ENCODE results near the gene CRLF3. TPM values are rescaled to one million over a fixed set of nuclear protein-coding genes. Genes with fewer than 3 reads are reported as not detected.
"Not testable (repeated sequence)": the region's sequence is repeated elsewhere in the genome, so short reads cannot be mapped to it uniquely, and the experiment has no call there.

Gene CRLF3
- polyA plus RNA-seq, 2 donors: 9.3 to 10.9 TPM

DNA sequence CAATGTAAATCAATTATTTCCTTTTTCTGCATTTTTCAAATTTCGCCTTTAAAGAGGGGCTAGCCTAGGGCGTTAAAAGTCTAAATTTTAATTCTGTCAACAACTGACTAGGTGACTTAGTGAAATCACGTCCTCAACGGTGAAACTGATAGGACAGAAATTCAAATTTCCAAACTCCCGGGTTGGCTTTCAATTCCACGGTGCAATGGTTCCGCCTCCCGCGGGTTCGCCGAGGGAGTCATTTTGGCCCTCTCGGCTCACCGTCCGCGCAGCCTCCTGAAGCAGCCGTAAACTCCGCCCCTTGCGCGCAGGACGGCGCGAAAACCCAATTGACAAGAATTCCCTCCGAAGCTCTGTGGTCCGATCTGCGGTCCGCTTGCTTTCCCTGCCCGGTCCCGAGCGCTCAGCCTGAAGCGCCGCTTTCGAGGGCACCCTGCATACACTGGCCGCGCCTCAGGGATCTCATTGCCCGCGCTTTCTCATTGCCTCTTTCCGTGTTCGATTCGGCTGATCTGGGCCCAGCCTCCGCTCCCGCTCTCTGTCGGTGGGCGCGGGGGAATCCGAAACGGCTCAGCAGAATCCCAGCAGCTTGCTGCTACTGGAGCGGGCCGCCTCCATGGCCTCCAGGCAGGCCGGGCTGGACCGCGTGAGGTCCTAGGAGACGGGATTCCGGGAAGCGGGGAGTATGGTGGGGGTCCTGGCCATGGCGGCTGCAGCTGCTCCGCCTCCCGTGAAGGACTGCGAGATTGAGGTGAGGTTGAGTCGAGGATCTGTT, 7.4 kb upstream of the CRLF3 start, which contains the start of gene ATAD5:
Gene ATAD5 (plus strand): TSS at position 304 of the 775 bp plus-strand sequence. CDS start 382 bp downstream, at position 686.
- Histone ChIP-seq H3K27me3 (ENCODE audit: control insufficient read depth in 1 of 2, insufficient read depth in 2 of 2, low read length in 2 of 2) (no peaks in the 10 kb centered on the region), H3K4me1 (ENCODE audit: control insufficient read depth in 2 of 2, insufficient read depth in 2 of 2, low read length in 1 of 2) (no peaks in the 10 kb centered on the region), H3K36me3 (ENCODE audit: control insufficient read depth in 2 of 2, insufficient read depth in 2 of 2, low read length in 1 of 2) (no peaks in the 10 kb centered on the region), H3K4me3 (ENCODE audit: low read depth in 1 of 2, low read length in 2 of 2) (peak within 1 kb of the TSS; percentile 74 to 90), H3K27ac (ENCODE audit: low read depth in 2 of 2, low read length in 1 of 2) (peak within 1 kb of the TSS in 1 of 2 donors; percentile 34), H3K9me3 (ENCODE audit: control insufficient read depth in 2 of 2, insufficient read depth in 1 of 2, low read depth in 1 of 2, low read length in 1 of 2) (peaks cover 0 to 2% of the 10 kb centered on the region in 2 donors)
- WGBS, 2 donors: 1% methylated on average over 59 of the region's 59 CpGs

DNA sequence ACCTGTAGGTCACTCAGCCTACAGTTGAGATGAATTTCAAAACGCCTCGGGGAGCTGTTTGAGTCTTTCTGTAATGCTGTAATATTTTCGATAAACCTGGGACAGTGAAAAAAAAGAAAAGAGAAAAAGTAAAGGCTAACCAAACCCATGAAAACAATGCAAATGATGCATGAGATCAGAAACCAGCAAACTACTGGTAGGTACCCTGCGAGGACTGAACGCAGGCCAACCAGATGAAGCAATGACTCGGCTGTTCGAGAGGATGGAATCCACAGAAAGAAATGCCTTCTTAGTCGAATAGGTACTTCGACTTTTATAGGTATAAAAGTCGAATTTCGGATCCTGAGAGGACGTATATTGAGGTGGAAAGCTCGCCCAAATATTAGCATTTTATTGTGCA, 6.8 kb upstream of the CRLF3 start:
- peaks cover 0 to 2% of the 10 kb centered on the region in 2 donors for H3K9me3 ChIP-seq (ENCODE audit: control insufficient read depth in 2 of 2, insufficient read depth in 1 of 2, low read depth in 1 of 2, low read length in 1 of 2)
- WGBS, 2 donors: 23 to 24% methylated on average over 13 of the region's 13 CpGs
- no peaks in the 10 kb centered on the region for H3K36me3 ChIP-seq (ENCODE audit: control insufficient read depth in 2 of 2, insufficient read depth in 2 of 2, low read length in 1 of 2)
- peak overlapping the region in 1 of 2 donors; percentile 90 for H3K4me3 ChIP-seq (ENCODE audit: low read depth in 1 of 2, low read length in 2 of 2)
- no peaks in the 10 kb centered on the region for H3K27me3 ChIP-seq (ENCODE audit: control insufficient read depth in 1 of 2, insufficient read depth in 2 of 2, low read length in 2 of 2)
- H3K4me1 ChIP-seq (ENCODE audit: control insufficient read depth in 2 of 2, insufficient read depth in 2 of 2, low read length in 1 of 2): no peaks in the 10 kb centered on the region
- H3K27ac ChIP-seq (ENCODE audit: low read depth in 2 of 2, low read length in 1 of 2): peak overlapping the region in 1 of 2 donors; percentile 19

DNA sequence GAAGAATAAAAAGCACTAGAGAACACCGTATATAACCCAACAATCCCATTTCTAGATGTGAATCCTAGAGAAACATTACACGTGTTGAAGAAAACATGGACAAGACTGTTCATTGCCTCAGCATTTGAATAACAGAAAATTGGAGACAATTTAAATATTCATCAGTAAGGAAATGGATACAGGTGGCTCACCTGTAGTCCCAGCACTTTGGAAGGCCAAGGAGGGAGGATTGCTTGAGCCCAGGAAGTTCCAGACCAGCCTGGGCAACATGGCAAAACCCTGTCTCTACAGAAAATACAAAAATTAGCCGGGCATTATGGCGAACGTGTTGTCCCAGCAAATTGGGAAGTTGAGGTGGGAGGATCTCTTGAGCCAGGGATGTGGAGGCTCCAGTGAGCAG, 4.5 kb upstream of the CRLF3 start:
- no peaks in the 10 kb centered on the region for H3K36me3 ChIP-seq (ENCODE audit: control insufficient read depth in 2 of 2, insufficient read depth in 2 of 2, low read length in 1 of 2)
- H3K27me3 ChIP-seq (ENCODE audit: control insufficient read depth in 1 of 2, insufficient read depth in 2 of 2, low read length in 2 of 2): no peaks in the 10 kb centered on the region
- WGBS, 2 donors: 81% methylated on average over 5 of the region's 5 CpGs
- H3K4me1 ChIP-seq (ENCODE audit: control insufficient read depth in 2 of 2, insufficient read depth in 2 of 2, low read length in 1 of 2): peaks cover 0 to 4% of the 10 kb centered on the region in 2 donors
- peaks cover 0 to 2% of the 10 kb centered on the region in 2 donors for H3K9me3 ChIP-seq (ENCODE audit: control insufficient read depth in 2 of 2, insufficient read depth in 1 of 2, low read depth in 1 of 2, low read length in 1 of 2)
- H3K27ac ChIP-seq (ENCODE audit: low read depth in 2 of 2, low read length in 1 of 2): no peak overlapping the region
- no peak overlapping the region for H3K4me3 ChIP-seq (ENCODE audit: low read depth in 1 of 2, low read length in 2 of 2)

DNA sequence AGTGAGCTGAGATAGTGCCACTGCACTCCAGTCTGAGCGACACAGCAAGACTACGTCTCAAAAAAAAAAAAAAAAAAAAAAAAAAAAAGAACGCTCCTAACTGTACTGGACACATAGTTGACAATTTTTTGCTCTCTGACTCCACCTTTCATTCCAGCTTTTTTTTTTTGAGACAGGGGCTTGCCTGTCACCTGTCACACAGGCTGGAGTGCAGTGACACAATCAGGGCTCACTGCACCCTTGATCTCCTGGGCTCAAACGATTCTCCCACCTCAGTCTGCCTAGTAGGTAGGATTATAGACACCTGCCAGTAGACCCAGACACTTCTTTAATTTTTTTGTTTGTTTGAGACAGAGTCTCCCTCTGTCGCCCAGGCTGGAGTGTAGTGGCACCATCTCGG, 2.6 kb upstream of the CRLF3 start:
- H3K9me3 ChIP-seq (ENCODE audit: control insufficient read depth in 2 of 2, insufficient read depth in 1 of 2, low read depth in 1 of 2, low read length in 1 of 2): peaks cover 0 to 1% of the 10 kb centered on the region in 2 donors
- no peak overlapping the region for H3K27ac ChIP-seq (ENCODE audit: low read depth in 2 of 2, low read length in 1 of 2)
- H3K4me3 ChIP-seq (ENCODE audit: low read depth in 1 of 2, low read length in 2 of 2): no peak overlapping the region
- WGBS, 2 donors: 85 to 93% methylated on average over 6 of the region's 6 CpGs
- no peaks in the 10 kb centered on the region for H3K27me3 ChIP-seq (ENCODE audit: control insufficient read depth in 1 of 2, insufficient read depth in 2 of 2, low read length in 2 of 2)
- H3K4me1 ChIP-seq (ENCODE audit: control insufficient read depth in 2 of 2, insufficient read depth in 2 of 2, low read length in 1 of 2): peaks cover 0 to 4% of the 10 kb centered on the region in 2 donors
- H3K36me3 ChIP-seq (ENCODE audit: control insufficient read depth in 2 of 2, insufficient read depth in 2 of 2, low read length in 1 of 2): no peaks in the 10 kb centered on the region

DNA sequence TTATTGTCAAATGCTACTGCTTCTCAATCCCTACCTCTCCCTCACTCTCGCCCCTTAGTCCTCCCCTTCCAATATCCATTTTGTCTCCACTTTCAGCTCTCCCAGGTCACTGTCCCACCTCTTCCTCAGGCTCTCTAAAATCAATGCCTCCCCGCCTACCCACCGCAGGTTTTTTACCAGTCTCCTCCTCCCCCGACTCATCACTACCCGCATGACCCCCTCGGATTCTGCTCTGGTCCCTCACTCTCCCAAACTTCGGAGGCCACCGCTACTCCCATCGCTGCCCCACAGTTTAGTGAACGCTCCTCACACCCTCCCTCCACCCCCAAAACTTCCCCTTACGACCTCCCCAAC, 513 bp downstream of the CRLF3 start:
- peaks cover 0 to 4% of the 10 kb centered on the region in 2 donors for H3K4me1 ChIP-seq (ENCODE audit: control insufficient read depth in 2 of 2, insufficient read depth in 2 of 2, low read length in 1 of 2)
- 0 to 1% methylated on average over 11 of the region's 11 CpGs for WGBS, 2 donors
- H3K36me3 ChIP-seq (ENCODE audit: control insufficient read depth in 2 of 2, insufficient read depth in 2 of 2, low read length in 1 of 2): no peaks in the 10 kb centered on the region
- no peaks in the 10 kb centered on the region for H3K9me3 ChIP-seq (ENCODE audit: control insufficient read depth in 2 of 2, insufficient read depth in 1 of 2, low read depth in 1 of 2, low read length in 1 of 2)
- no peaks in the 10 kb centered on the region for H3K27me3 ChIP-seq (ENCODE audit: control insufficient read depth in 1 of 2, insufficient read depth in 2 of 2, low read length in 2 of 2)
- peak overlapping the region; percentile 86 to 94 for H3K27ac ChIP-seq (ENCODE audit: low read depth in 2 of 2, low read length in 1 of 2)
- H3K4me3 ChIP-seq (ENCODE audit: low read depth in 1 of 2, low read length in 2 of 2): peak overlapping the region; percentile 73 to 100

DNA sequence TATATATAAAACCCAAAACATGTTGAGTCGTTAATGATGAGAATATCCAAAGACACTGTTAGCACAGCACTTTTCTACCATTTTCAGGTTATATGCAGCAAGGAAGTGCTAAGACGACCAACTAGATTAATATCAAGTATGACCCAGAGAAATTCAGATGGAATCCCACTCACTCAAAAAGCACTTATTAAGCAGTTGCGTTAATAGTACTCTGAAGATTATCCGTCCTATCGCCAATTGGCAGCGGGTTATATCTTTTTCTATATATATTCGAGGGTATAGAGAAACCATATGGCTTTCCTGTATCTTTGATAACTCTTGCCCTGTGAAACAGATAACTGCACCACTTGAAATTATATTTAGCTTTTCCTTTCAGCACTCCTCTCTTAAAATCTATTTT, 1.1 kb downstream of the CRLF3 start:
- 40 to 43% methylated on average over 7 of the region's 7 CpGs for WGBS, 2 donors
- no peaks in the 10 kb centered on the region for H3K27me3 ChIP-seq (ENCODE audit: control insufficient read depth in 1 of 2, insufficient read depth in 2 of 2, low read length in 2 of 2)
- no peaks in the 10 kb centered on the region for H3K36me3 ChIP-seq (ENCODE audit: control insufficient read depth in 2 of 2, insufficient read depth in 2 of 2, low read length in 1 of 2)
- no peak overlapping the region for H3K27ac ChIP-seq (ENCODE audit: low read depth in 2 of 2, low read length in 1 of 2)
- peak overlapping the region in 1 of 2 donors; percentile 73 for H3K4me3 ChIP-seq (ENCODE audit: low read depth in 1 of 2, low read length in 2 of 2)
- no peaks in the 10 kb centered on the region for H3K9me3 ChIP-seq (ENCODE audit: control insufficient read depth in 2 of 2, insufficient read depth in 1 of 2, low read depth in 1 of 2, low read length in 1 of 2)
- H3K4me1 ChIP-seq (ENCODE audit: control insufficient read depth in 2 of 2, insufficient read depth in 2 of 2, low read length in 1 of 2): peaks cover 0 to 4% of the 10 kb centered on the region in 2 donors

DNA sequence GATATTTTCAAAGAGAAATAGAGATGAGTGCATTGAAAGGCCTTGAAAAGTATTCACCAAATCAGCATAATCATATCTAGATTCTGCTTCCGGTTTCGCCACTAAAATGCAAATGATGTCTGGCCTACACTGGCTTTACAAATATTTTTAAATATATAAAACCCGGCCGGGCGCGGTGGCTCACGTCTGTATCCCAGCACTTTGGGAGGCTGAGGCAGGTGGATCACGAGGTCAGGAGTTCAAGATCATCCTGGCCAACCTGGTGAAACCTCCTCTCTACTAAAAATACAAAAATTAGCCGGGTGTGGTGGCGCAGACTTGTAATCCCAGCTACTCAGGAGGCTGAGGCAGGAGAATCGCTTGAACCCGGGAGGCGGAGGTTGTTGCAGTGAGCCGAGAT, 1.6 kb downstream of the CRLF3 start:
- H3K36me3 ChIP-seq (ENCODE audit: control insufficient read depth in 2 of 2, insufficient read depth in 2 of 2, low read length in 1 of 2); H3K27ac ChIP-seq (ENCODE audit: low read depth in 2 of 2, low read length in 1 of 2); H3K27me3 ChIP-seq (ENCODE audit: control insufficient read depth in 1 of 2, insufficient read depth in 2 of 2, low read length in 2 of 2); H3K4me1 ChIP-seq (ENCODE audit: control insufficient read depth in 2 of 2, insufficient read depth in 2 of 2, low read length in 1 of 2); H3K9me3 ChIP-seq (ENCODE audit: control insufficient read depth in 2 of 2, insufficient read depth in 1 of 2, low read depth in 1 of 2, low read length in 1 of 2): not testable (repeated sequence)
- H3K4me3 ChIP-seq (ENCODE audit: low read depth in 1 of 2, low read length in 2 of 2): peak overlapping the region in 1 of 2 donors; percentile 73
- WGBS, 2 donors: 69 to 74% methylated on average over 14 of the region's 14 CpGs

DNA sequence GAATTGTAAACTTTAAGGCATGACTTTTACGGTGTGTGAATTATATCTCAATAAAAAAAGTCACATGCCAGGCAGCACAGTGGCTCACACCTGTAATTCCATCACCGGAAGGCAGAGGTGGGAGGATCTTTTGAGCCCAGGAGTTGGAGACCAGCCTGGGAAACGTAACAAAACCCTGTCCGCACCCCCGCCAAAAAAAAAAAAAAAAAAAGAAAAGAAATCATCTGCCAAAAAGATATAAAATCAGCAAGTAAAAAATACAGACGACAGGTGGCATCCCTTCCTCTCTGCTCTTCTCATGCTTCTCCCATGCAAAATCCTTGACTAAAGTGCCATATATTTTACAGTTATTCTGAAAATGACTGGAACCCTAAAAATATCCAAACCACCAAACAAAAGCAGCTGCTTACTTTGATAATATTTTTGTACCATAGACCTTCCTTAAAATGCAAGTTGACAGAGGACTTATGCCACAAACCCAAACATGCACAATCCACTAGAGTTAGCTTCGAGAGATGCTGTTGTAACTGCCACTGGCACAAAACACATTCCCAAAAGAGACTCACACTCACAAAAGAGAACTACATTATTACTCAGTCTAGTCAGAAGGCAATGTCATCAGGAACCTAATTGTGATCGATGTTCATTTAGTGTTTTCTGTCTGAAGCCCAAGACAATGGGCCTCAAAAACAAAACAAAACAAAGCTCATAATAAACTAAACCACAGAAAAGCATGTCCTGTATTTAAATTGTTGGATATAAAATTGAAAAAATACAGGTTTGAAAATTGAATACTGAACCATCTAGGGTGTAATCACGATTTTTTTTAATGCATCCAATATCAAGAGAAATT, 2.4 kb downstream of the CRLF3 start:
- H3K9me3 ChIP-seq (ENCODE audit: control insufficient read depth in 2 of 2, insufficient read depth in 1 of 2, low read depth in 1 of 2, low read length in 1 of 2): no peaks in the 10 kb centered on the region
- whole genome bisulfite sequencing, 2 donors: 33 to 40% methylated on average over 9 of the region's 9 CpGs
- no peak overlapping the region for H3K27ac ChIP-seq (ENCODE audit: low read depth in 2 of 2, low read length in 1 of 2)
- no peak overlapping the region for H3K4me3 ChIP-seq (ENCODE audit: low read depth in 1 of 2, low read length in 2 of 2)
- H3K36me3 ChIP-seq (ENCODE audit: control insufficient read depth in 2 of 2, insufficient read depth in 2 of 2, low read length in 1 of 2): no peaks in the 10 kb centered on the region
- H3K27me3 ChIP-seq (ENCODE audit: control insufficient read depth in 1 of 2, insufficient read depth in 2 of 2, low read length in 2 of 2): no peaks in the 10 kb centered on the region
- peaks cover 0 to 4% of the 10 kb centered on the region in 2 donors for H3K4me1 ChIP-seq (ENCODE audit: control insufficient read depth in 2 of 2, insufficient read depth in 2 of 2, low read length in 1 of 2)

DNA sequence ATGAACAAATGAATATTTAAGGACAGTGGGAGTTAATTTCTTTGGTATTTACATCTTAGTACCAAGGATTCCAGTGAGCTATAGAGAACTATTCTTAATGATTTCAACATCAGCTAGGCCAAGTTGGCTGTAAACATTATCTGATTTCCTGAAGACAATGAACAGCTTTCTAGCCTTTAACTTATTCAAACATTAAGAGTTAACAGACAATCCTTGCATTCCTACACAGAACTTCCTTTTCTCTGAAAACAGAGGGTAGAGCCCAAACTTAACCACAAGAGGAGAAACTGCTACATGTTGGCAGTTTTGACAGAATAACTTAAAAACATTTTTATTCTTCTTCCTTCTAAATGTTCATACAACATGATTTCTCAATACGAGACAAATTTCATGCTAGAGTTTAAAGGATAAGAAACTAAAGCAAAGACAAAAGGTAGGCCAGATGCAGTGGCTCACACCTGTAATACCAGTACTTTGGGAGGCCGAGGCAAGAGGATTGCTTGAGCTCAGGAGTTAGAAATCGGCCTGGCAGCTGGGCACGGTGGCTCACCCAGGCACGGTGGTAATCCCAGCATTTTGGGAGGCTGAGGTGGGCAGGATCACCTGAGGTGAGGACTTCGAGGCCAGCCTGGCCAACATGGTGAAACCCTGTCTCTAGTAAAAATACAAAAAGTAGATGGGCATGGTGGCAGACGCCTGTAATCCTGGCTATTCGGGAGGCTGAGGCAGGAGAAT, 4.4 kb downstream of the CRLF3 start:
- peaks cover 0 to 4% of the 10 kb centered on the region in 2 donors for H3K4me1 ChIP-seq (ENCODE audit: control insufficient read depth in 2 of 2, insufficient read depth in 2 of 2, low read length in 1 of 2)
- H3K36me3 ChIP-seq (ENCODE audit: control insufficient read depth in 2 of 2, insufficient read depth in 2 of 2, low read length in 1 of 2): no peaks in the 10 kb centered on the region
- H3K9me3 ChIP-seq (ENCODE audit: control insufficient read depth in 2 of 2, insufficient read depth in 1 of 2, low read depth in 1 of 2, low read length in 1 of 2): no peaks in the 10 kb centered on the region
- H3K4me3 ChIP-seq (ENCODE audit: low read depth in 1 of 2, low read length in 2 of 2): no peak overlapping the region
- no peak overlapping the region for H3K27ac ChIP-seq (ENCODE audit: low read depth in 2 of 2, low read length in 1 of 2)
- WGBS, 2 donors: 79 to 82% methylated on average over 8 of the region's 8 CpGs
- H3K27me3 ChIP-seq (ENCODE audit: control insufficient read depth in 1 of 2, insufficient read depth in 2 of 2, low read length in 2 of 2): no peaks in the 10 kb centered on the region

Data from esophagus (tissue), 2 donors.